SK-N-MC (cell line): ENCODE results near the gene SEMA4D.

Source experiments
- EZH2 ChIP-seq: fragments of 200-600 bp; sonication (generic); IDR thresholded peaks from one replicate; pipeline ENCODE4 v1.6.1; 2017; ENCODE audit warnings: antibody characterized with exemption
- FOXP2 ChIP-seq: optimal IDR thresholded peaks from 2 replicates; pipeline ENCODE3; 2011; ENCODE audit warnings: mild to moderate bottlenecking, moderate library complexity; ENCODE audit not compliant: insufficient read depth; ENCODE audit errors: extremely low read length, control extremely low read depth
- POLR2AphosphoS5 ChIP-seq: IDR thresholded peaks from 2 replicates; pipeline ENCODE4 v1.6.1; 2012; ENCODE audit warnings: mild to moderate bottlenecking, low read depth, low read length, borderline replicate concordance

GRCh38 chr9:89370593-89370992 lies 127.3 kb downstream of the SEMA4D start:
- TF ChIP-seq EZH2 (no peak), POLR2AphosphoS5 (no peak), FOXP2 (no peak)
